Stimulated activated CD8-positive, alpha-beta memory T cell treated with anti-CD3 and anti-CD28 coated beads, Interleukin-15, amount 100 ng/mL, for 48 hours (primary cell): Measurements from ENCODE around the gene HPS4.

Source experiments
- DNase-seq, 2 donors: peaks; one replicate each; pipeline ENCODE4 v3.0.0-alpha.2; 2020; ENCODE audit warnings: low read depth in 2 of 2

HPS4 gene

DNA sequence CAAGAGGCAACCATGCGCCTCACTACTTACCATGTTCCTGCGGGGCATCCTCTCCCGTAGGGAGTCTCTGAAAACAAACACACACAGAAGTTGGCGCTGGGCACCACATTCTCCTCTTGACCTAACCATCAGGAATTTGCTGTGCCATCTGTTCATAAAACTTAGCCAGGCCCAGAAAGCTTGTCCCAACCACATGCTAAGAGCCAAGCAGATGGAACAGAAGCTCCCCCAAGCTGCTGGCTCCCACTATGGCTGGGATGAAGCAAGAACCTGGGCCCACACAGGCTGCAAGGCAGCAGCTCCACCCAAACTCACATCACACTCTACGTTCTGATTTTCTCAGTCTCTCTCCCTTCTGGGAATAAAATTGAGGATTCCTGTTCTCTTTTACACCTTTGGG is 17.4 kb downstream of the HPS4 start:
- no peak for DNase-seq

DNA sequence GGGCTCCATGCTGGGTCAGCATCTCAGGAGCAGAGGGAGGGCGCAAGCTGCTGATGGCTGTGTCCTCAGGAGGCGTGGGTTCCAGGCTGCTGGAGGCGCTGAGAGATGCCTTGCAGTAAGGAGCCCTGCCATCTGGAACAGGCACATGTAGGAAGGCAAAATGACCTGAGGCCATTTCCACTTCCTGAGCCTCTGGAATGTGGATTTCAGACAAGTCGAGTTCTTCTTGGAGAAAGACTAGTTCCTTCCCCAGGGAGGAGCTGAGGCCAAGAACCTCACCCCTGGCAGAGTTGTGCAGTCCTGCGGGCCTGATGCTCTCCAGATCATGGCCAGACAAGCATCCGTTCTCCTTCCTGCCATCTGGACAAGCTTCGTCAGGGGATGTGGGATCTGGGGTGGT is 19.3 kb downstream of the HPS4 start:
- no peak for DNase-seq

DNA sequence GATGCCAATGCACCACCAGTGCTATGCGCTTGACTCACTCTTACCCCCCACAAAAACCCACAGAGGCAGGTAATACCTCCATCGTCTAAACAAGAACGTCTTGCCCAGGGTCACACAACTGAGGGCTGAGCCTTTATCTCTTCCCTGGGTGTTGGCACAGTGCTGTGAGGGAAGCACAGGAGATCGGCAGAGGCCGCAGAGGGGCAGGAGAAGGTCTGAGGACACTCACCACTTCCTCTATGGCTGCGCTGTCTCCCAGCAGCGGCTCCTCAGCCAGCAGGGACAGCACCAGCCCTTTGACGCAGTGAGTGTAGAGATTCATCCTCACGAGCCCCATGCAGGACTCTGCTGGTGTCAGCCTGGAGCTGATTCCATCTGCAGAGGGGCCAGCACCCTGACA is 19.9 kb downstream of the HPS4 start:
- no peak for DNase-seq

DNA sequence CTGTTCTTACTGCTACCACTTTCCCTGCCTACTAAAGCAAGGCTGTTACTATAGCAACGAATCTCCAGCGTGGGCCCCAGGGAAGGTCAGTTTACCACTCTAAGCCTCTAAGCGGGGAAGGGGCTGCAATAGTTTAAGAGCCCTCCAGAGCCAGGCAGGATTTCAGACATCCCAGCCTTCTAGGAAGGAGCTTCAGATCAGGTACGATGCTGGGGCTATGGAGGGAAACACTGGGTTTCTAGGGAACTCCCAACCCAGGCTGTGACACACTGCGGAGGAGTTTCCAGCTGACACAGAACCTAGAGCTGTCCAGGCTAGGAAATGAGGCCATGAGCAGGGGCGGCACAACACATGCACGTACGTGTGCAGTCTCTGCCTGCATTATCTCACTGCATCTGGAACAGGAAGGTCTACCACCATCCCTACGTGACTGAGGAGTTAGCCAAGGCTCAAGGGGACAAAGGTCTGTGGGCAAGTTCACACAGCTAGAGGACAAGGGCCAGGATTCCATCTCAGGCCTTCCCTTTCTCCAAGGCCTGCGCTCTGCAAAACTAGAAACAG is 20.4 kb downstream of the HPS4 start:
- DNase-seq = no peak

DNA sequence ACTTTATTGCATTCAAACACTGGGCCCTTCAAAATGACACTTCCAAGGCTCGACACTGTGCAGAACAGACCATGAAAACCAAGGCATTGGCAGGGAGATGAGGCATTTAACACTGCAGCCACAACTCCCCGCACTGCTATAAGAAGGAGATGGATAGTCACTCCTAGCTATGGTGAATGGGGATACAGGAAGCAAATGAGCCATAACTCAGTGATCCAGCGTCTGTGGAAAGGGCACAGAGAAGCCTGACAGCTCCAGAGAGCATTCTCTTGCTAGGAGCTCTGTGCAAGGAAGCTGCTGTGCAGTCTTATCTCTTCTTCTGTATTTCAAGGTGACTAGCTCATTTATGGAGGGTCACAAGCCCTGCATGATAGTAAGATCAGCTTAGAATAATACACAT is 20.9 kb downstream of the HPS4 start:
- DNase-seq = no peak

DNA sequence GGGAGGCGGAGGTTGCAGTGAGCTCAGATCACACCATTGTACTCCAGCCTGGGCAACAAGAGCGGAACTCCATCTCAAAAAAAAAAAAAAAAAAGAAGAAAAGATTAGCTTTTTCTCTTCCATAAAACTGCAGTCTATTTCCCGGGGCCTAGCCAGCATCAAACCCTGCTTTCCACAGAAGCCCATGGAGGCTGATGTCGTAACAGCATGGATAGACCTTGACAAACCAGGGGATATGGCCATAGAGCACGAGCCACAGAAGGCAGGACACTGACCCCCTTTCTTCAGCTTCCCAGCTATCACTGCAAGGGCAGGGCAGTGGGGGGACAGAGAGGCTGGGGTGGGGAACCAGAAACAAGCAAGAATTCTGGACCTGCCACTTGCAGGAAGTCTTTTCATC is 21.5 kb downstream of the HPS4 start:
- DNase-seq = no peak

DNA sequence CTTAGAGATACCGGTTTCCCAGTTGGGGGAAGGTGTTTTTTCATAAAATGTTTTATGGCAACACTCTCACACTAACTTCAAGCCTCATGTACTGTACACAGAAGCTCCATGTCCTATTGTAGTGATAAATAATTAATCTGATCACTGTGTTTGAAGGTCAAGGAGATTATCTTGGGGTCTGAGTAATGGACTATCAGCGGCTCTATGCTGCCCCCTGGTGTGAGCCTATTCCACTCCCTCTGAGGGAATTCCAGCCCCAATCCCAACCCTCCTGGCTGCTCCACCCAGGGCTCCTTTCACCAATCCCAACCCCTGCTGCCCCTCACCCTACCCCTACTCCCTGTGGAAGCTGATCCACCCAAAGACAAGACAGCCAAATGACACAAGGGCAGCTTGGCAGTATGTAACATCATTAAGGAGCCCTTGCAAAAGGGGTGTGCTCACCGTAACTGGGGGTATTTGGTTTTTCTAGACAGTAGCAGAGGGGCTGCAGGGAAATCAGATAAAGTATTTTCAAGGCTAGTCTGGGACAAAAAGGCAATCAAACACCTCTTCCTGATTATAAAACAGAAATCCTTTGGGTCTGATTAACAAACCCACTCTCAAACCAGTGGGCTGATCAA is 22.3 kb downstream of the HPS4 start:
- no peak for DNase-seq

DNA sequence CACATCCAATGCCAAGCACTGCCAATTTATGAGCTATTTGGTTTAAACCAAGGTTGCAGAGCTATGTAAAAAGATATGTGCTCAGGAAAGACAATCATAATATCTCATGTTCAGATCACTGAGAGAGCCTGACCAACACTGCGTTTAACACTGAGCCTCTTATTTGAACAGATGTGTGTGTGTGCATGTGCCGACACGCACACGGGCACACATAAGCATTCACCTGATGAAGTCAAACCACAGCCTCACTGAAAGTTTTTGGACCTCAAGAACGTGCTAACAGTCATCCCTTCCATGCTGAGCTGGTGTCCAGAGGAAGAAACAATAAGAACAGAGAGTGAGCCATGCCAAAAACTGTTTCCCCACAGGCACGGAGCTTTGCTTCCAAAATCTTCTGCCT is 23.4 kb downstream of the HPS4 start:
- DNase-seq = no peak

DNA sequence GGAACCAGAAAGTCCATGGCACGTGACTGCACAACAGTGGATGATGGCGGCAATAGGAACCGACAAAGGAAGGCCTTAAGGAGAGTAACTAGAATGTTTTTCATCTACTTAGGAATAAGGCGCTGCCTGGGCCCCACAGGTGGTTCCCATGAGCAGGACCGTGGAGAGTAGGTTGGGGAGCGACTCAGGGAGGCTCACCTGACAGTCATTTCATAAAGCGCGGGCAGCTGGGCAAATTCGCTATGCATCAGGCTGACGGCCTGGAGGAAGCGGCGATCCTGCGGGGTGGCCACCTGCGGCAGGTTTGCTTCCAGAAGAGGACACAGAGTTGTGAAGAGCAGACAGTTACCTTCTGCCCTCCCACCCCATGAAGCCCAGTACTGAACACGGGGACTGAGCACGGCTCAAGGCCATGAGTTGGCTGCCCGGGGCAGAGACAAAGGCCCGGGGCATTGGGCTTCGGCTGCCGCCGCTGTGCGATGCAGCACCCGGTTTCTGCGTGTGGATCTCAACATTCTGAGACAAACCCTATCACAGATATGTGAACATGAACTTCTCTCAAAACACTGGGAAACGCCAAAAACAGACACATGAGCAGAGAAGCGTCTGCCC is 25.8 kb downstream of the HPS4 start:
- no peak for DNase-seq

DNA sequence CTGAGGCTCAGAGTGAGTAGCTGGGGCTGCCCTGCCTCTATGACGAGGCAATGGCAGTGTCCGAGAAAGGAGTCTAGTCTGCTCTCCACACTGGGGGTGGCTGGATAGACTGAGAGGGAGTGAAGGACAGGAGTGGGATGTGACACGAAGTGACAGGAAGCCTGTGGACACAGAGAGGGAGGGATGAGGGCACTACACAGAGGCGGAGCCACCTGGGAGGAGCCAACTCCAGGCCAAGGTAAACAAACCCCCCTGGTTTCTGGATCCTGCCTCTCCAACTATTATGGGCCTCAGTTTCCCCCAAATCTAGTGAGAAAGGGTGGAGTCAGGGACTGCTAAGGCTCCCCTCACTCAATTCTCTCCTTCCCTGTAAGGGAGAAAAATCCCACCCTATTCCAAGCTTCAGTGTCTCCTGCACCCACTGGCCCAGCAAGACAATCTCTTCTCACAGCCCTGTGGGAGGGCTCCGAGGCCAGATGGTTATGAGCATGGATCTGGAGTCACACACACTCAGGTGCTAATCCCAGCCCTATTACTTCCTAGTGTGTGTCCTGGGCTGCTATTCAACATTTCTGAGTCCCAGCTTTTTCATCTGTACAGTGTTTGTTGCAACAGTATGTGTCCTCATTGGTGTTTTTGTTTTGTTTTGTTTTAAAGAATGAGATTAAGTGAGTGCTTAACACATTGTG is 29.6 kb downstream of the HPS4 start:
- no peak for DNase-seq

DNA sequence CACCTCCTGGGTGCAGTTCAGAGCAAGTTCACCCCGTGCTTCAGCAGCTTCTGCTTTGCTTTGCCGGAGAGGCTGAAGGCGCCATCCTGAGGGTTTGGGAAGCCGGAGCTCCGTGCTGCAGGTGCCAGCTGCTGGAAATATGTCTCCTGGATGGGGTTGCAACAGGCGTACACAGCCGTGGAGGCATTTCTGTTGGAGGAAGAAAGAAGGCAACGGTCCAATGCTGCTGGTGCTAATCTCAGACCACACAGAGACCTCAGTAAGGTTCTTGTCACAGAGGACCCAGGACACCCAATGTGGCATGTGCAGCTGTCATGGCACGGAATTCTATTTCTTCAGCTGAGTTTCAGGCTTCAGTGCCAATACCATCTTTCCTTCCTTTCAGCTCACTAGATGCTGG is 30.4 kb downstream of the HPS4 start:
- DNase-seq = no peak

DNA sequence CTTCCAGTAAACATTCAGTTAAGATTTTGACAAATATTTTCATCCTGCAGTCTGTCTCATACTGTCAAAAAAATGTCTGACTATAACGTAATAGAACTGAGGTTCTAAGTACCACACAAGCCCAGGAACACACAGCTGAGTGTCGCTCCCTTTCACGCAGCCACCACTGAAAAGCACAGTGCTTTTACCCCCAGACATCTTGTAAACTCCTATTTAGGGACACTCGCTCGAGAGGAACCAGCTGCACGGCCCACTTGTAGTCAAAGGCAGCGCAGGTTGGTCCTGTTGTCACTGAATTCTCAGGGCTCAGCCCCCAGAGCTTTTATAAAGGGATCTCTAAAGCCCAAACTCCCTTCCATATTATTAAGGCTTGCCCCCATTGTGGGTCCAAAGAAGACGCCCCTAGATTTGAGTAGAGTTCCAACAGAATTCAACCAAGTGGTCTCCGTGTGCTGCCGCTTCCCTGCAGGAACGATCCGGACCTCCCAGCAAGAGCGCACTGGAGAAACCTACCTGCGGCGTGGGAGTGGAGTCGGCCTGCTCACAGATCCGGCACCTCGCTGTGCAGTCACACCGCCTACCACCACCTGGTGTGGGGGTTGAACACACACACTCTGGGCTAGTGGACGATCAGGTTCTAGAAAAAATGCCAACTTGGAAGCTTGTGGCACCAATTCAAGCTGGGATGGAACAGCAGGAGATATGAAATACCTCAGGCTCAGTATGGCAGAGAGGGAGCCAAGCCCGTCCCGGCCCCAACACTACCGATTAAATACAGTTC is 31.2 kb downstream of the HPS4 start:
- DNase-seq = no peak

DNA sequence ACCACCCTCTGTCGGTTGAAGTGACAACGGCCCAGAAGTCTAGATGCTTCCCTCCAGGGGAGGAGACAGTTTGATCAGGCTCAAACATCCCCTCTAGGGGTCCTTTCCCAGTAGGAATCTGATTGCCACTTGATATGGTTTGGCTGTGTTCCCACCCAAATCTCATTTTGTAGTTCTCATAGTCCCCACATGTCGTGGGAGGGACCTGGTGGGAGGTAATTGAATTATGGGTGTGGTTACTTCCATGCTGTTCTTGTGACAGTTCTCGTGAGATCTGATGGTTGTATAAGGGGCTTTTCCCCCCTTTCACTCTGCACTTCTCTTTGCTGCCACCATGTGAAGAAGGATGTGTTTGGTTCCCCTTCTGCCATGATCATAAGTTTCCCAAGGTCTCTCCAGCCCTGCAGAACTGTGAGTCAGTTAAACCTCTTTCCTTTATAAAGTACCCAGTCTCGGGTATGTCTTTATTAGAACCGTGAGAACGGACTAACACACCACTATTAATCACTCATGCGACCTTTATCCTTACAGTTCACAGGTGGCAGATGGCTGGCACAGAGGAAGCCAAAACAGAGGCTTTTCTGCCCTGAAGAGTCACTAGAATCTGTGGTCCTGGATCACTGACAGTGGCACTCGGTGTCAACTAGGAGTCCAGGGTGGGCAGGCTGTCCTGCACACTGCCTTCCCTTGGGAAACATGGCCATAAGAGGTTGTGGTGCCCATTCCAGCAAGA is 33.0 kb downstream of the HPS4 start:
- no peak for DNase-seq

DNA sequence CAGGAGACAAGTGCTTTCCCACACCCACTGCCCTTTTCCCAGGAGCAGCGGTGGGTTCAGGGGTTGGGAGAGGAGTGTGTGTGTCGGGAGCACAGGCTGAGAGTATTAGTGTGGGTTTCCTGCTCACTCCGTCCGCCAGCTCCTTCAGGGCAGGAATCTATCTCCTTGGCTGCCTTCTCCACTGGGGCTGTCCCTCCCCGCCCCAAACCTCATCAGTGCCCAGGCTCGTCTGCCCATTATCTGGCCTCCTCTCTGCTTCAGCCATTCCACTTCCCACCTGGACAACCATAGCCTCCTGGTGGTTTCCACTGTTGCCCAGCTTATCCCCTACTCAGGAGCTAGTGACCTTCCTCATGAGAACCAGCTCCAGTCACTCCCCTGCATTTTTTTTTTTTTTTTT is 34.6 kb downstream of the HPS4 start:
- no peak for DNase-seq

DNA sequence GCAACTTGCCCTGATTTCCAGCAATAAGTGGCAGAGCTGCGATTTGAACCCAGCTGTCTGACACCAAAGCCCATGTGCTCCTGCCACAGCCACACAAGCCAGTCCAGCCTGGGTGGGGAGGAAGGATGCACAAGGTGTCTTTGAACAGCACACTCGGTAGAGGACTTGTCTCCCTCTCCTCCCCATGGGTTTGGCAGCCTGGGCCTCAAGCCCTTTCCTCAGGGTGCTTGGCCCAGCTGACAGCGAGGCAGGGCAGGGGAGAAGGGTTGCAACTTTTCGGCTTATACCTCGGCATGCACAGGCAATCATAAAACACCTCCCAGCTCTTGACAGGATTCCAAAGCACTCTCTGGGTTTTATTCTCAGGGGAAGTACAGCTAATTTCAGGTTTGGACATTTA is 35.2 kb downstream of the HPS4 start:
- no peak for DNase-seq

DNA sequence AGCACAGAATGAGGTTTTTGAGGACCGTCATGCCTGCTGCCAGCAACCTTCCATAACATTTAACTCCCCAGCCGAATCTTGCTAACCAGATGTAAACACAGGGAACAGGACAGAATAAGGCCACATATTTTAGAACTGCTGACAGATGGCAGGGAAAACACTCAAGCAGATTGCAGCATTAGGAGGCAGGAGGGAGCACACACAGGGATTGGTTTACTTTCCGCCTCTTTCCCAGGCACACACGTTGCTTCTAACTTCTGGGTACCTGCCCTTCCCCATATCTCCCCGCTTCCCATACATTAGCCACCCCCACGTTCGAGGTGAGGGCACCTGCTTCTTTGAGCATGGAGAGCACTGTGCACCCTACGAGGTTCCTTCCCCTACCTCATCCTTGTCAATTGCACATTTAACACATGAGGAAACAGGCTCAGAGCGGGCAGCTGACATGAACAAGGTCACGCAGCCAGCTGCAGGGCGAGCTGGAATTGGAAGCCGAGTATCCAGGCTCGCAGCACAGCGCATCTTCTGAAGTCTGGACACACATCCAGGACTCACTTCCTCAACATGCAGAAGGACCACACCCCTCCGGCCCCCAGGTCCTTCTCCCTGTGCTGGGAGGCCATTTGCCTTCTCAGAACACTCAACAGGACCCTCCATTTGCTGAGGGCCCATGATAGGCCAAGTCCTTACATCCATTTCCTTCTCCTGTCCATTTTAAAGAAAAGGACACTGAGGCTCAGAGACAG is 35.8 kb downstream of the HPS4 start:
- no peak for DNase-seq

DNA sequence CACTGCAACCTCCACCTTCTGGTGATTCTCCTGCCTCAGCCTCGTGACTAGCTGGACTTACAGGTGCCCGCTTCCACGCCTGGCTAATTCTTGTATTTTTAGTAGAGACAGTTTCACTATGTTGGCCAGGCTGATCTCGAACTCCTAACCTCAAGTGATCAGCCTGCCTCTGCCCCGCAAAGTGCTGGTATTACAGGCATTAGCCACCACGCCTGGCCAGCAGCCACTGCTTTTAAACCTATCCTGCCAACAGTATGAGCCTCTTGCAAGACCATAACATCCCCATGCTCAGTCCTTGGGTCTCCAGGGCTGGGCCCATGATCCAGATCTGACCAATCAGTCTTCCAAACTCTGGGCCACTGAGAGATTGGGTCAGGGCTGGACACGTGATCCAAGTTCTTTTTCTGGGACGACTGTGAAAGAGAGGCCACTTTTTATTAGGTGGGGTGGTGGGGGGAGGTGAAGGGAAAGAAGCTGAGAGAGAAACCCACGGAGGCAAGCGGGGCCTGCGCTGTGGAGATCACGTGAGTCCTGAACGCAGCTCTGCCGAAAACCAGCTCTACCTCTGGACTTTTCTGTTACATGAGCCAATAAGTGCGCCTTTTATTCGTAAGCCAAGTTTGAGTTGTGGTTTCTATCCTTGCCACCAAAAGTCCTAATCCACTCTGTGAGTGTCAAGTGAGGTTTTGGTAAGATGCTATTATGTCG is 36.6 kb downstream of the HPS4 start:
- DNase-seq = no peak

DNA sequence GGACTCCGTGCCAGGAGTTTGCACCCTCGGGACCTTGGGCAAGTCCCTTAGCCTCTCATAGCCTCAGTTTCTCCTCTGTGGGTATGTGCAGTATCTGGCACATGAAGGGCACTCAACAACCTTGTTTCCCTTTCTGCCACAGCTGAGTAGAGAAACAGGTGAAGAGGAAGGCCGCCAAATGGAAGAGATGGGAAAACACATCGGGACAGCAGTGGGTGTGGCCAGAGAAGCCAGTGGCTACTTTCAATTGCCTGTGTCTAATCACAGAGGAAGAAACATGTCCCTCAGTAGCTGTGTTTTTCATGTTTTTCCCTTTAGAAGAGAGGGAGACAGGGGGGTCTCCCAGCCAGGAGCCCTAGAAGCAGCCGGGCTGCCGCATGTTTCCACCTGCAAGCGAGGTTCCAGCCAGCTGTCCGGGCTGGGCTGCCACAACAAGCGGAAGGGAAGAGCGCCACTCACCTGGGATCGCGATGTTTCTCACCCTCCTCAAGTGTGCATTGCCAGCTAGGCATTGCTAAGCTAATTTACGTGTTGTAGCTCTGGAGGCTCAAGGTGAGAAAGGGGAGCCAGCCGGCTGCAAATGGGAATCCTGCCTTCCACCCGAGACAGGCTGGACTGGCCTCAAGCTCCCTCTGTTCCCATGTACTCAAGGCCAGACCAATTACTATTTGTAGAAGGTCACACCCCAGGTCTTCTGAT is 37.9 kb downstream of the HPS4 start:
- DNase-seq = no peak

DNA sequence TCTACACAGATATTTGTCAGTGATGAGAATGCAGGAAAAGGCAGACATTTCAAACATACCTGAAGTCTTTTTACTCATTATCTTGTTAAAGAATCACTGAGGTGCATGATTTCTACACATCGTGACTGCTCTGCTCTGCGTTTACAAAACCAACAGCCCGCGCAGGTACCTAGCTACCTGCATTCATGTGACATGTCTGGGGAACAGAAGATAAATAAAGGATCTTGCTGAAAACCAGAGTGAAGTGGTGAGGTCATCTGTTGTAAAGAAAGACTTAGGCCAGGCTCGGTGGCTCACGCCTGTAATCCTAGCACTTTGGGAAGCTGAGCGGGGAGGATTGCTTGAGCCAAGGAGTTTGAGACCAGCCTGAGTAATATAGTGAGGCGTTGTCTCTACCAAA is 38.8 kb downstream of the HPS4 start:
- DNase-seq = no peak
